AG09309 (cell line): ENCODE data around the gene FST.

Experiments
- DNase-seq: peaks from one replicate; pipeline ENCODE4 v3.0.0-alpha.2; 2010; ENCODE audit warnings: low read depth
- H3K4me3 ChIP-seq: 2 replicates; pipeline ENCODE4 v1.5.1; 2011; ENCODE audit warnings: mild to moderate bottlenecking, low read depth, low read length, moderate library complexity; ENCODE audit not compliant: control insufficient read depth
- TF ChIP-seq, protein P1 (sequence below): IDR thresholded peaks from 2 replicates; pipeline ENCODE4 v1.5.1; 2011; ENCODE audit warnings: mild to moderate bottlenecking, low read depth, low read length, inconsistent platforms; ENCODE audit not compliant: insufficient read depth, control insufficient read depth; ENCODE audit errors: missing control alignments

The FST gene

DNA sequence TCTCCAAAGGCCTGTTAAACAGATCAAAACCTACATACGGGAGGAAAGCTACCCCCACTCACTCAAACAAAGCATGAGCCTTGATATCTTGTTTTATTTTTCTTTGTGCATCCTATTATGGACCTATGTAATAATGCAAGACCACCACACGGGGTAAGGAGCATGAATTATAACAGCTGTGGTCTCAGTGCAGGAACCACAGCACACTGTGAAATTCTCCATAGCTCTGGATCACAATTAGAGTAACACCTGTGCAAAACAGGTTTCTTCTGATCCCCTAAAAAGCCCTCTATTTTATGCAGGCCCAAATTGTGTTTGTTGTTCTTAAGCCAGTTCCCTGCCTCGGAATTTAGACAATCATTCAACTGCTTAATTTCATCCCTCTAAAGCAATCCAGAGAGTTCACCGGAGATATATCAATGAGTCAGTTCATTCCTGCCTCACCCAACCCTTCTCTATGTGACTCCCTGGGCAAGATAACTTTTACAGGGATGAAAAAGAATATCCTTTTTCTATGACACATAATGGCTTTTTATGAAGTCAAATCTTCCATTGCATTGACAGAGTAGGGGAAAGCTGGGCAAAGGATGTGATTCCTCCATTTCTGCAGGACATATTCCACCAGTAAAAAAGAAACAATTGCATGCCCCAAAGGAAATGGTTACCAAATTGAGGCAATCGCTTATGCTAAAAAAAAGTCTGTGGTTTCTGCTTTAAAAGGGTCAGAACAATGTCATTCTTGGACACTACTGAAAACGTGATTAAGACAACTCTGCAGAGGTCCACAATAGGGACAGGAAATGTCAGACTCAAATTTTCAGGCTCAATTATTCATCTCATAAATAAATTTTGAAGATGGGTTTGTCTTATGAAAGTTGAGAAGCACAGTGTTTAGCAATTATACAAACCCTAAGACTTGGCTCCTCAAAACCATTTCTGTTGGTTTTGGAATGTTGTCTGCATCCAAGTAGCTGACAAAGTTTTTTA is 41.6 kb upstream of the FST start:
- TF ChIP-seq, protein P1, sequence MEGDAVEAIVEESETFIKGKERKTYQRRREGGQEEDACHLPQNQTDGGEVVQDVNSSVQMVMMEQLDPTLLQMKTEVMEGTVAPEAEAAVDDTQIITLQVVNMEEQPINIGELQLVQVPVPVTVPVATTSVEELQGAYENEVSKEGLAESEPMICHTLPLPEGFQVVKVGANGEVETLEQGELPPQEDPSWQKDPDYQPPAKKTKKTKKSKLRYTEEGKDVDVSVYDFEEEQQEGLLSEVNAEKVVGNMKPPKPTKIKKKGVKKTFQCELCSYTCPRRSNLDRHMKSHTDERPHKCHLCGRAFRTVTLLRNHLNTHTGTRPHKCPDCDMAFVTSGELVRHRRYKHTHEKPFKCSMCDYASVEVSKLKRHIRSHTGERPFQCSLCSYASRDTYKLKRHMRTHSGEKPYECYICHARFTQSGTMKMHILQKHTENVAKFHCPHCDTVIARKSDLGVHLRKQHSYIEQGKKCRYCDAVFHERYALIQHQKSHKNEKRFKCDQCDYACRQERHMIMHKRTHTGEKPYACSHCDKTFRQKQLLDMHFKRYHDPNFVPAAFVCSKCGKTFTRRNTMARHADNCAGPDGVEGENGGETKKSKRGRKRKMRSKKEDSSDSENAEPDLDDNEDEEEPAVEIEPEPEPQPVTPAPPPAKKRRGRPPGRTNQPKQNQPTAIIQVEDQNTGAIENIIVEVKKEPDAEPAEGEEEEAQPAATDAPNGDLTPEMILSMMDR, result no peak
- no peak overlapping the region for H3K4me3 ChIP-seq
- DNase-seq, result no peak

DNA sequence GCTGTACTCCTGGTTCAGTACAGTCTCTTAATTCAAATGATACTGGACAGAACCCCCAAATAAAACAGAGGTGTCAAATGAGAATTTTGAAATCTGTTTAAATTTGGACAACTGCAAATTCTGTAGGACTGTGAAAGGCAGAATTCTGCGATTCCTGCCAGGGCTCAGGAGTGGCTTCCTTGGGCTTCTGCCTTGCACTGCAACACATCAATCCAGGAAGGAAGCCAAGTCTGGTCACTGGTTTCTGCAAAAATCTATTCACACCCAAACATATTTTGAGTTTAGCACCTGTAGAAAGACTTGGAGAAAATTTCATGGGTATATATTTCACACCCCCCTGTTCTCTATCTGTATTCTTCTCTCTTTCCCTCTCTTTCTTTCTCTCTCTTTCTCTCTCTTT is 37.5 kb upstream of the FST start:
- H3K4me3 ChIP-seq, result no peak overlapping the region
- no peak for DNase-seq
- TF ChIP-seq, protein P1, result no peak

- no peak overlapping the region for H3K4me3 ChIP-seq
- TF ChIP-seq, protein P1, result no peak
- DNase-seq, result no peak
Measured at GRCh38 chr5:53445569-53445968, 34.9 kb upstream of the FST start.

- TF ChIP-seq, protein P1, result no peak
- DNase-seq, result no peak
Measured at GRCh38 chr5:53446908-53447307, 33.5 kb upstream of the FST start.

GRCh38 chr5:53448851-53449250 is 31.6 kb upstream of the FST start:
- H3K4me3 ChIP-seq, result no peak overlapping the region
- TF ChIP-seq, protein P1, result no peak
- DNase-seq, result no peak

More at GRCh38 chr5:53446908-53447307, 33.5 kb upstream of the FST start:
- H3K4me3 ChIP-seq, result no peak overlapping the region

DNA sequence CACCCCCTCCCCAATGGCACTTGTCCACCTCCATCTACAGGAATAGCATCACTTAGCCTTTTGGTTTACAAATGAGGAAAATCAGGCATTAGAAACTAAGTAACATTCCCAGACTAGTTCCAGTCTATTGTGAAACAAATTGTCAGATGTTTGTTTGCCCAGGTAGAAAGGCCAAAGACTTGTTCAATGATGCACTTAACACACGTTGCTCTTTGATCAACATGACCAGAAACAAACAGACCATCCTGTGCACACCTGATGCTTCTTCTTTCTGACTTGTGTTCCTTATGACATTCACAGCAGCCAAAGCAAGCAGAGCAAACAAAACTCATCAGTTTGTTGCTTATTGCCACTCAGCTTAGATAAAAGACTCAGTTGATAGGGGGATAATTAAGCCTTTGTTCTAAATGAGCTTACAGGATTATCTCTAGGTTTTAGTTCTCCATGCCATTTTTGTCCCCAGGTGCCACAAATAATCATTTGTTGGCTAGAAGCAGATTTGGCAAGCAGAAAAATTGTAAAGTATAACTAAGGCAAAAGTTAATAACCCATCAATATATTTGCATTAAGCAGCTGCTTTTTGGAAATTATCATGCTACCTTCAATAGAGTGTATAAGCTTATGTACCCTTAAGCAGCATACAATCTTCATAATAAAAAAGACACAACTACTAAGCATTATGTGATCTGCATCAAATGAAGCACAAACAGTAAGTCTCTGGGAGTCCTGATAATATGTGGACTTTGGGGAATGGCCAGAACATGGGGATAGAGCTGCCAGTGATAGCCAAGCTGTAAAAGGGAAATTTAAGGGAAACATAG is 26.3 kb upstream of the FST start:
- TF ChIP-seq, protein P1, result no peak
- no peak overlapping the region for H3K4me3 ChIP-seq
- no peak for DNase-seq
